Lower leg skin (tissue), 4 donors: ENCODE measurements around the gene HNRNPF. TPM values are rescaled to one million over a fixed set of nuclear protein-coding genes. Genes with fewer than 3 reads are reported as not detected.
A peak's percentile ranks its signal among the peaks of the same experiment; 100 is the strongest.

ENCODE experiments used
- DNase-seq, 2 donors: peaks; one replicate each; pipeline ENCODE4 v3.0.0-alpha.2; 2019; ENCODE audit warnings: low spot score in 2 of 2
- H3K4me3 ChIP-seq: fragments of 200-600 bp; sonication (generic); 2 replicates; pipeline ENCODE4 v1.5.1; 2017; ENCODE audit warnings: mild to moderate bottlenecking, low read depth; ENCODE audit not compliant: poor library complexity, severe bottlenecking
- POLR2A ChIP-seq, 2 donors: fragments of 450-650 bp; IDR thresholded peaks; one replicate each; pipeline ENCODE4 v1.6.1; 2016 to 2017; ENCODE audit warnings: antibody characterized with exemption in 2 of 2, mild to moderate bottlenecking in 1 of 2, moderate library complexity in 1 of 2
- WGBS, 2 donors: methylation state at CpG; one replicate each; pipeline ENCODE4 v1.1.5; 2018; 5-methylcytosine and 5-hydroxymethylcytosine counted together
- intact Hi-C: fragments of 100-400 bp; cut with DNase I; formaldehyde crosslinking; loops from one replicate; pipeline ENCODE4 v1.15.0; 2023; ENCODE audit warnings: low total_unique reads
- total RNA-seq, 4 donors: library from RNA; depleted of rRNA; stranded (reverse); fragments of >200 nt; gene quantifications; one replicate each; pipeline ENCODE4 v1.1.0, GENCODE V29; 2016
- TF ChIP-seq, protein P1 (sequence below), 3 donors: fragments of 450-650 bp; IDR thresholded peaks; one replicate each; pipeline ENCODE4 v1.5.1; 2016; ENCODE audit warnings: antibody characterized with exemption in 3 of 3, mild to moderate bottlenecking in 3 of 3, moderate library complexity in 2 of 3

The HNRNPF gene
- total RNA-seq, 4 donors from 2014 or later = 227 to 254 (median 232) TPM

DNA sequence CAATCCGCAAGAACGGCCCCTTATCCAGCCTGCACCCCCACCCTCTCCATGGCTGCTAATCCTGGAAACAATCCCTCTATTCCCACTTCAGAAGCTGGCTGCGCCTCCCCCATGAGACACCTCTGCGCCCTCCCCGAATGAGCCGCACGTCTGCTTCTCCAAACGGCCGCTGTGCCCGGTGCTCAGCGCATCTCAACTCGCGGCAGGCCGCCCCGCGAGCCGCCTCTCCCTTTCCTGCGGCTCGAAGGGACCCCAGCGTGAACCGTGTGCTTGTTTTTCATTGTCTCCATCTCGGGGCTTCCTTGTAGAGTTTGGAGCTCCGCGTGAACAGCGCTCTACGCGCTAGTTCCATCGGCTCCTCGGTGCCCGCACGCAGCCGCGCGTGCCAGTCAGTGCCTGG, 58.3 kb downstream of the HNRNPF start:
- intact Hi-C loops = no loop called here
- 24 to 58% methylated on average over 26 to 34 of the region's 34 CpGs for WGBS, 2 donors
- H3K4me3 ChIP-seq = no peak overlapping the region
- TF ChIP-seq, protein P1, sequence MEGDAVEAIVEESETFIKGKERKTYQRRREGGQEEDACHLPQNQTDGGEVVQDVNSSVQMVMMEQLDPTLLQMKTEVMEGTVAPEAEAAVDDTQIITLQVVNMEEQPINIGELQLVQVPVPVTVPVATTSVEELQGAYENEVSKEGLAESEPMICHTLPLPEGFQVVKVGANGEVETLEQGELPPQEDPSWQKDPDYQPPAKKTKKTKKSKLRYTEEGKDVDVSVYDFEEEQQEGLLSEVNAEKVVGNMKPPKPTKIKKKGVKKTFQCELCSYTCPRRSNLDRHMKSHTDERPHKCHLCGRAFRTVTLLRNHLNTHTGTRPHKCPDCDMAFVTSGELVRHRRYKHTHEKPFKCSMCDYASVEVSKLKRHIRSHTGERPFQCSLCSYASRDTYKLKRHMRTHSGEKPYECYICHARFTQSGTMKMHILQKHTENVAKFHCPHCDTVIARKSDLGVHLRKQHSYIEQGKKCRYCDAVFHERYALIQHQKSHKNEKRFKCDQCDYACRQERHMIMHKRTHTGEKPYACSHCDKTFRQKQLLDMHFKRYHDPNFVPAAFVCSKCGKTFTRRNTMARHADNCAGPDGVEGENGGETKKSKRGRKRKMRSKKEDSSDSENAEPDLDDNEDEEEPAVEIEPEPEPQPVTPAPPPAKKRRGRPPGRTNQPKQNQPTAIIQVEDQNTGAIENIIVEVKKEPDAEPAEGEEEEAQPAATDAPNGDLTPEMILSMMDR (IDR thresholded peaks at IDR 0.05) = no peak
- no peak for TF ChIP-seq POLR2A (IDR thresholded peaks at IDR 0.05)
- no peak for DNase-seq

- WGBS, 2 donors = 50 to 65% methylated on average over 7 of the region's 7 CpGs
- intact Hi-C loops = no loop called here
- TF ChIP-seq POLR2A (IDR thresholded peaks at IDR 0.05) = no peak
- TF ChIP-seq, protein P1 (IDR thresholded peaks at IDR 0.05) = no peak
- no peak overlapping the region for H3K4me3 ChIP-seq
- no peak for DNase-seq
Measured at GRCh38 chr10:43350156-43350555, 58.8 kb downstream of the HNRNPF start.

GRCh38 chr10:43348511-43349312, 60.3 kb downstream of the HNRNPF start:
- intact Hi-C loops = loop anchor here (10.0 kb wide), 1 partner anchor 54 kb away; no protein-coding TSS in a partner anchor
- H3K4me3 ChIP-seq = no peak overlapping the region
- TF ChIP-seq, protein P1 (IDR thresholded peaks at IDR 0.05) = peak in 1 of 3 donors; percentile 40
- no peak for TF ChIP-seq POLR2A (IDR thresholded peaks at IDR 0.05)
- WGBS, 2 donors = 52 to 56% methylated on average over 13 of the region's 13 CpGs
- peak; percentile 81 to 97 for DNase-seq

GRCh38 chr10:43347997-43348396, 61.0 kb downstream of the HNRNPF start:
- H3K4me3 ChIP-seq = no peak overlapping the region
- no peak for DNase-seq
- 71 to 84% methylated on average over 4 of the region's 4 CpGs for WGBS, 2 donors
- intact Hi-C loops = loop anchor here (10.0 kb wide), 1 partner anchor 53 kb away; no protein-coding TSS in a partner anchor
- no peak for TF ChIP-seq POLR2A (IDR thresholded peaks at IDR 0.05)
- TF ChIP-seq, protein P1 (IDR thresholded peaks at IDR 0.05) = no peak

- no peak for DNase-seq
- H3K4me3 ChIP-seq = no peak overlapping the region
- intact Hi-C loops = loop anchor here (10.0 kb wide), 1 partner anchor 49 kb away; no protein-coding TSS in a partner anchor
- 49 to 66% methylated on average over 8 of the region's 8 CpGs for WGBS, 2 donors
- TF ChIP-seq POLR2A (IDR thresholded peaks at IDR 0.05) = no peak
- TF ChIP-seq, protein P1 (IDR thresholded peaks at IDR 0.05) = no peak
Measured at GRCh38 chr10:43344051-43344450, 64.9 kb downstream of the HNRNPF start.
